ENCODE results near the gene PLA2R1.

- TF ChIP-seq EZH2 (IDR thresholded peaks at IDR 0.05; ENCODE audit: borderline replicate concordance, low read depth, low read length, poor library complexity, severe bottlenecking) (no peak), CTCF (conservative IDR thresholded peaks at IDR 0.05; ENCODE audit: low read depth, low read length) (no peak)
Observed at GRCh38 chr2:160076914-160077313, 14.5 kb upstream of the PLA2R1 start.
